Loucy (cell line): ENCODE results near the gene C1QTNF12.

Source experiments
- H2AFZ ChIP-seq: fragments of 200-600 bp; sonication (generic); 2 replicates; pipeline ENCODE4 v1.6.0; 2016; ENCODE audit warnings: antibody characterized with exemption, mild to moderate bottlenecking, low read length, moderate library complexity
- H3F3A ChIP-seq: fragments of 200-600 bp; 2 replicates; pipeline ENCODE4 v1.6.0; 2016; ENCODE audit warnings: antibody characterized with exemption, low read depth, mild to moderate bottlenecking
- H3K27me3 ChIP-seq: fragments of 200-600 bp; sonication (generic); 2 replicates; pipeline ENCODE4 v1.6.1; 2014; ENCODE audit warnings: low read length, mild to moderate bottlenecking; ENCODE audit not compliant: insufficient read depth, poor library complexity, severe bottlenecking
- H3K36me3 ChIP-seq: fragments of 200-600 bp; sonication (generic); 2 replicates; pipeline ENCODE4 v1.6.1; 2016; ENCODE audit warnings: low read length; ENCODE audit not compliant: insufficient read depth
- H3K4me1 ChIP-seq: fragments of 200-600 bp; sonication (generic); 2 replicates; pipeline ENCODE4 v1.5.1; 2014; ENCODE audit warnings: low read length, mild to moderate bottlenecking; ENCODE audit not compliant: insufficient read depth, poor library complexity, severe bottlenecking
- H3K4me2 ChIP-seq: fragments of 200-600 bp; sonication (generic); 2 replicates; pipeline ENCODE4 v1.6.0; 2014; ENCODE audit warnings: antibody characterized with exemption, low read length, low read depth, mild to moderate bottlenecking; ENCODE audit not compliant: poor library complexity, severe bottlenecking
- H3K4me3 ChIP-seq: fragments of 200-600 bp; sonication (generic); 2 replicates; pipeline ENCODE4 v1.5.1; 2014; ENCODE audit warnings: low read length, mild to moderate bottlenecking, mixed read lengths; ENCODE audit not compliant: poor library complexity, severe bottlenecking
- H3K79me2 ChIP-seq: fragments of 200-600 bp; sonication (generic); 2 replicates; pipeline ENCODE4 v1.6.1; 2014; ENCODE audit warnings: low read length; ENCODE audit not compliant: insufficient read depth
- H3K9ac ChIP-seq: fragments of 200-600 bp; sonication (generic); 2 replicates; pipeline ENCODE4 v1.6.0; 2014; ENCODE audit warnings: mild to moderate bottlenecking, low read depth, low read length, moderate library complexity; ENCODE audit not compliant: poor library complexity, severe bottlenecking
- H3K9me2 ChIP-seq: fragments of 200-600 bp; sonication (generic); replicated peaks from 2 replicates; pipeline ENCODE4 v1.6.1; 2016; ENCODE audit warnings: low read depth, low read length, mixed read lengths
- H3K9me3 ChIP-seq: fragments of 200-600 bp; sonication (generic); 2 replicates; pipeline ENCODE4 v1.6.1; 2014; ENCODE audit warnings: mild to moderate bottlenecking, antibody characterized with exemption, low read length, low read depth; ENCODE audit not compliant: insufficient read depth
- H4K20me1 ChIP-seq: fragments of 200-600 bp; sonication (generic); 2 replicates; pipeline ENCODE4 v1.6.0; 2014; ENCODE audit warnings: antibody characterized with exemption, low read length, mild to moderate bottlenecking; ENCODE audit not compliant: insufficient read depth, poor library complexity, severe bottlenecking
- CTCF ChIP-seq: fragments of 200-600 bp; sonication (generic); conservative IDR thresholded peaks from 2 replicates; pipeline ENCODE4 v1.5.1; 2014; ENCODE audit warnings: mild to moderate bottlenecking, antibody characterized with exemption, low read length
- EZH2phosphoT487 ChIP-seq: fragments of 200-600 bp; IDR thresholded peaks from 2 replicates; pipeline ENCODE4 v1.6.1; 2018; ENCODE audit warnings: antibody characterized with exemption, mild to moderate bottlenecking, moderate library complexity, borderline replicate concordance

The C1QTNF12 gene

GRCh38 chr1:1233567-1233892, 13.0 kb downstream of the C1QTNF12 start:
- Histone ChIP-seq H3K9me2 (no peaks in the 10 kb centered on the region), H3K9me3 (no peaks in the 10 kb centered on the region), H3K4me2 (peak overlapping the region; percentile 87), H3K4me1 (peaks cover 23% of the 10 kb centered on the region), H4K20me1 (peaks cover 13% of the 10 kb centered on the region), H2AFZ (no peak overlapping the region), H3F3A (no peaks in the 10 kb centered on the region), H3K36me3 (peaks cover under 1% of the 10 kb centered on the region; the same call in 1 of the 2 replicates), H3K79me2 (peaks cover 62% of the 10 kb centered on the region), H3K27me3 (no peaks in the 10 kb centered on the region), H3K9ac (peak overlapping the region; percentile 66), H3K4me3 (peak overlapping the region; percentile 72)
- no peak for TF ChIP-seq CTCF

- peak overlapping the region; percentile 66 for H3K9ac ChIP-seq
- H3K27me3 ChIP-seq, result no peaks in the 10 kb centered on the region
- H3K79me2 ChIP-seq, result peaks cover 68% of the 10 kb centered on the region
- H3F3A ChIP-seq, result no peaks in the 10 kb centered on the region
- no peaks in the 10 kb centered on the region for H3K9me2 ChIP-seq
- peak overlapping the region; percentile 87 for H3K4me2 ChIP-seq
- H3K36me3 ChIP-seq, result peaks cover 4% of the 10 kb centered on the region; the same call in 1 of the 2 replicates
- H3K4me3 ChIP-seq, result peak overlapping the region; percentile 72
- peaks cover 25% of the 10 kb centered on the region for H3K4me1 ChIP-seq
- no peaks in the 10 kb centered on the region for H3K9me3 ChIP-seq
- peaks cover 18% of the 10 kb centered on the region for H4K20me1 ChIP-seq
- H2AFZ ChIP-seq, result no peak overlapping the region
- TF ChIP-seq CTCF (no peak), EZH2phosphoT487 (no peak)
Observed at GRCh38 chr1:1232796-1233566, 13.5 kb downstream of the C1QTNF12 start.

GRCh38 chr1:1232208-1232795, 14.2 kb downstream of the C1QTNF12 start, which contains the start of gene B3GALT6:
Gene B3GALT6 (plus strand): TSS chr1:1232237. CDS start chr1:1232279, 42 bp downstream.
- peak within 1 kb of the TSS; percentile 87 for H2AFZ ChIP-seq
- H3K79me2 ChIP-seq, result peaks cover 75% of the 10 kb centered on the region
- peaks cover 4% of the 10 kb centered on the region; the same call in 1 of the 2 replicates for H3K36me3 ChIP-seq

More at GRCh38 chr1:1232208-1232795, 14.2 kb downstream of the C1QTNF12 start, which contains the start of gene B3GALT6:
- no peaks in the 10 kb centered on the region for H3F3A ChIP-seq
- peaks cover 18% of the 10 kb centered on the region for H4K20me1 ChIP-seq
- H3K9me3 ChIP-seq, result no peaks in the 10 kb centered on the region
- H3K9ac ChIP-seq, result peak within 1 kb of the TSS; percentile 99
- H3K9me2 ChIP-seq, result no peaks in the 10 kb centered on the region
- H3K4me3 ChIP-seq, result peak within 1 kb of the TSS; percentile 97
- peak within 1 kb of the TSS; percentile 87 for H3K4me2 ChIP-seq
- H3K27me3 ChIP-seq, result no peaks in the 10 kb centered on the region
- TF ChIP-seq EZH2phosphoT487, result no peak
- TF ChIP-seq CTCF, result no peak
- H3K4me1 ChIP-seq, result peaks cover 25% of the 10 kb centered on the region
